ENCODE data around the gene NLN.
"Not testable (repeated sequence)": the region's sequence is repeated elsewhere in the genome, so short reads cannot be mapped to it uniquely, and the experiment has no call there.

NLN gene

DNA sequence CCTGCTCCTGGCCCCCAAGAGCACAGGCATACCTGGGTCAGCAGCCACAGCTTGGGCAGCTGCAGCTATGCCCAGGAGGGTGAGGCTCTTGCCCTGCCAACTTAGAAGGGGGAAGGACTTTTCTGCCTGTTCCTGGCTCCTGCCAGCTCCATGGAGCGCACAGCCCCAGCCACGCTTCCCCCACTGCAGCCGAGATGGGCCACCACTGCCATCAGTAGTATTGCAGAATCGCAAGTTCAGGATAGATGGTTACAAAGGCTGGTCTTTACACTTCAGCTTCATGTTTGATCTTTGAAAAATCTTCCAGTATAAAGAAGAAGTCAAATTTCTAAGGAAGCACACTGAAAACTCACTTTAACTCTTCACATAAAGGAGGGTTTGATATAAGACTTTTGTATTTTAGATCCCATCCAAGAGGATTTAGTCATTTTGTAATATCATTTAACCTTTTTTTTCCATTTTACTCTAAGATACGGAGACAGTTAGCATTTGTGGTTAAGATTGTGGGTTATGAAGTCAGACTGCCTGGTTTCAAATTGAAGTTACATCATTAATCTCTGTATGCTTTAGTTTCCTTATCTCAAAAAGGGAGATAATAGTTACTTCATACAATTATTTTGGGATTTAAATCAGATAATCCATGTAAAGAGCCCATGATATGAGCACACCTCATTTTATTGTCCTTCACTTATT is 81.8 kb downstream of the NLN start:
- no peak for TF ChIP-seq CTCF (IDR thresholded peaks at IDR 0.05; ENCODE audit: low read depth, low read length)
- in situ Hi-C loops (cut with HindIII; ENCODE audit: low sequenced_read_pairs) = no loop called here
- peak; percentile 35 for DNase-seq (ENCODE audit: low read depth, low spot score)
- no peak overlapping the region for H3K4me3 ChIP-seq (ENCODE audit: low read depth, low read length)

DNA sequence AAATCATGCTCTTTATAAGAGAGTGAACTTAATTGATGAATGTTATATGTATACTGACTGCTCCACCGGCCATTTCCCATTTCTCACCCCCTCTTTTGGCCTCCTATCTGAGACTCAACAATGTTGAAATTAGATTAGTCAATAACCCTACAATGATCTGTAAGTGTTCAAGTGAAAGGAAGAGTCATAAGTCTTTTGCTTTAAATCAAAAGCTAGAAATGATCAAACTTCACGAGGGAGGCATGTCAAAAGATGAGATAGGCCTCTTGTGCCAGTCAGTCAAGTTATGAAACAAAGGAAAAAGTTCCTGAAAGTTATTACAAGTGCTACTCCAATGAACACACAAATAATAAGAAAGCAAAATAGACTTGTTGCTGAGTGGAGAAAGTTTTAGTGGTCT is 83.1 kb downstream of the NLN start:
- DNase-seq (ENCODE audit: low read depth, low spot score) = no peak
- TF ChIP-seq CTCF (IDR thresholded peaks at IDR 0.05; ENCODE audit: low read depth, low read length) = no peak
- in situ Hi-C loops (cut with HindIII; ENCODE audit: low sequenced_read_pairs) = no loop called here

DNA sequence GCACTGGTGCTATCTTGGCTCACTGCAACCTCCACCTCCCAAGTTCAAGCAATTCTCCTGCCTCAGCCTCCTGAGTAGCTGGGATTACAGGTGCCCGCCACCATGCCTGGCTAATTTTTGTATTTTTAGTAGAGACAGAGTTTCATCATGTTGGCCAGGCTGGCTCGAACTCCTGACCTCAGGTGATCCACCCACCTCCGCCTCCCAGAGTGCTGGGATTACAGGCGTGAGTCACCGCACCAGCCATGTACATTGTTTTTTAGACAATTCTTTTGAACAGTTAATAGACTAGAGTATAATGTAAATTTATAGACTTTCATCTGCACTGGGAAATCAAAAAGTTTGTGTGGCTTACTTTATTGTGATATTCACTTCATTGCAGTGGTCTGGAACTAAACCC is 85.5 kb downstream of the NLN start:
- in situ Hi-C loops (cut with HindIII; ENCODE audit: low sequenced_read_pairs); H3K4me3 ChIP-seq (ENCODE audit: low read depth, low read length); DNase-seq (ENCODE audit: low read depth, low spot score): not testable (repeated sequence)

More for the DNA sequence above, 83.1 kb downstream of the NLN start:
- H3K4me3 ChIP-seq (ENCODE audit: low read depth, low read length) = no peak overlapping the region

DNA sequence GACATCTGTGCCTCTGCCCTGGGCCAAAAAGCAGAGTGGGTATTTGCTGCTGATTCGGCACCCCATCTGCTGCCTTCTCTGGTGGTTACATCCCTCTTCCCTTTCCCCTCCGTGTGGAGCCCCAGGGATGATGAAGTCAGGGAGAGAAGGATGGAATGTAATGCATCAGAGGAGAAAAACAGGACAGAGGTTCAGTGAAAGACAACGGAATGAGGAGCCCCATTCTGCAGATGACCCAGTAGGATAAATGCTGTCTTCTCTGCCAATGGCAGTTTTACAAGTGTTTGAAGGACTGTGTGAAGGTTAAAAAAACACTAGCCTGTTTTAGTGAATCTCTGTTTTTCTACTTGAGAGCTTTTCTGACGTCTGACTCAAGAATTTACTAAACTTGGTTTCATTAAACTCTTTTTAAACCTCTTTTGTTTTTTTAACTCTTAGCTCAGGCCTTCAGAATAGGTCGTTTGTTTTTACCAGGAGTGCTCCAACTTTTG is 86.3 kb downstream of the NLN start:
- in situ Hi-C loops (cut with HindIII; ENCODE audit: low sequenced_read_pairs) = no loop called here
- TF ChIP-seq CTCF (IDR thresholded peaks at IDR 0.05; ENCODE audit: low read depth, low read length) = no peak
- peak; percentile 67 for DNase-seq (ENCODE audit: low read depth, low spot score)
- no peak overlapping the region for H3K4me3 ChIP-seq (ENCODE audit: low read depth, low read length)

GRCh38 chr5:65808818-65809217 is 86.8 kb downstream of the NLN start:
- in situ Hi-C loops (cut with HindIII; ENCODE audit: low sequenced_read_pairs) = no loop called here
- peak; percentile 51 for DNase-seq (ENCODE audit: low read depth, low spot score)
- no peak for TF ChIP-seq CTCF (IDR thresholded peaks at IDR 0.05; ENCODE audit: low read depth, low read length)
- H3K4me3 ChIP-seq (ENCODE audit: low read depth, low read length) = no peak overlapping the region

DNA sequence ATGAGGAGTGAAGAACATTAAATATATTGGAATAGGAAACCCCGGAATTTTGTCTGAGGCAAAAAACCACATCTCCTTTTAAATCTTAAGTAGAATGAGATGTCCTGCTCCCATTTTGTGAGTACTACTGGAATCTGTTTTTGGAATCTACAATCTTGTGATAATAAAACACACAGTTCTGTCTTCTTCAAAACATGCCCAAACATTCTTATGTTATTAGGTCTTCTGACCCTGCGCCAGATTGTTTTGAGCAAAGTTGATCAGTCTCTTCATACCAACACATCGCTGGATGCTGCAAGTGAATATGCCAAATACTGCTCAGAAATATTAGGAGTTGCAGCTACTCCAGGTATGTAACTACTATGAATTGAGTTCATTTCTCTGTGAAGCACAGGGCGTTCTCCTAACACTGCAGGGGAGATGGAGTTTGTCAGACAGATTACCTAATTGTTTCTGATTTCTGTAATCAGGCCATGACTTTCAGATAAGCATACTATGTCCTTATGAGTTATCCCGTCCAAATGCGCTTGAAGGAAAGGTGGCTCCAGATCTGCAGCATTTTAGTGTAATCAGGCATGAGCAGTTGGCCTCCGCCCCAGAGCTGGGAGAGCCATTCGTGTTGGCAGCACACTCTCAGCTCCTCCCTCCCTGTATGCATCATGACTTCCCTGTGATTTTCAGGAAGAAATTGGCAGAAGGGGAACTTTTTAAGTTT is 88.0 kb downstream of the NLN start:
- no peak for TF ChIP-seq CTCF (IDR thresholded peaks at IDR 0.05; ENCODE audit: low read depth, low read length)
- in situ Hi-C loops (cut with HindIII; ENCODE audit: low sequenced_read_pairs) = no loop called here
- no peak overlapping the region for H3K4me3 ChIP-seq (ENCODE audit: low read depth, low read length)
- peak; percentile 87 for DNase-seq (ENCODE audit: low read depth, low spot score)

- no peak overlapping the region for H3K4me3 ChIP-seq (ENCODE audit: low read depth, low read length)
- DNase-seq (ENCODE audit: low read depth, low spot score) = peak; percentile 78
- in situ Hi-C loops (cut with HindIII; ENCODE audit: low sequenced_read_pairs) = no loop called here
- no peak for TF ChIP-seq CTCF (IDR thresholded peaks at IDR 0.05; ENCODE audit: low read depth, low read length)
These were observed 89.0 kb downstream of the NLN start for GRCh38 chr5:65811004-65811403.

Measured in astrocyte of the spinal cord (primary cell).